Chondrocyte (in vitro differentiated cells): ENCODE results near the gene STAG2. TPM values are rescaled to one million over a fixed set of nuclear protein-coding genes. Genes with fewer than 3 reads are reported as not detected.

Experiments used
- DNase-seq: peaks from one replicate; pipeline ENCODE4 v3.0.0; 2021; ENCODE audit warnings: mixed read lengths, low spot score
- H3K27ac Mint-ChIP-seq: one replicate; pipeline ENCODE4 v1.8.0; 2021; ENCODE audit warnings: mild to moderate bottlenecking, moderate library complexity, mixed read lengths; ENCODE audit not compliant: unreplicated experiment
- H3K27me3 Mint-ChIP-seq: 2 replicates; pipeline ENCODE4 v1.8.0; 2021; ENCODE audit warnings: low read depth, mixed read lengths
- H3K36me3 Mint-ChIP-seq: 2 replicates; pipeline ENCODE4 v1.8.0; 2021; ENCODE audit warnings: low read depth, mixed read lengths
- H3K4me1 Mint-ChIP-seq: 2 replicates; pipeline ENCODE4 v1.8.0; 2021; ENCODE audit warnings: low read depth, mild to moderate bottlenecking, mixed read lengths
- H3K4me3 Mint-ChIP-seq: one replicate; pipeline ENCODE4 v1.8.0; 2021; ENCODE audit warnings: mild to moderate bottlenecking, moderate library complexity, mixed read lengths; ENCODE audit not compliant: unreplicated experiment
- H3K9me3 Mint-ChIP-seq: 2 replicates; pipeline ENCODE4 v1.8.0; 2021; ENCODE audit warnings: low read depth, mixed read lengths
- CTCF ChIP-seq: fragments of 200-600 bp; sonication (generic); IDR thresholded peaks from 2 replicates; pipeline ENCODE4 v1.5.0; 2021; ENCODE audit warnings: antibody characterized with exemption, mild to moderate bottlenecking, moderate library complexity
- total RNA-seq: library from RNA; stranded (reverse); gene quantifications from 3 replicates; pipeline ENCODE4 v1.2.1, GENCODE V29; 2021

The STAG2 gene
- total RNA-seq, 1 donor from 2014 or later = 39.4 TPM

- TF ChIP-seq CTCF = no peak
- H3K27ac Mint-ChIP-seq = peak overlapping the region; percentile 27
- no peaks in the 10 kb centered on the region for H3K36me3 Mint-ChIP-seq
- no peaks in the 10 kb centered on the region for H3K27me3 Mint-ChIP-seq
- peaks cover 25% of the 10 kb centered on the region for H3K4me1 Mint-ChIP-seq
- no peak overlapping the region for H3K4me3 Mint-ChIP-seq
- DNase-seq = no peak
- H3K9me3 Mint-ChIP-seq = no peaks in the 10 kb centered on the region
These were observed 12.4 kb downstream of the STAG2 start for GRCh38 chrX:123973921-123974320.

GRCh38 chrX:123975180-123975579, 13.7 kb downstream of the STAG2 start:
- H3K27ac Mint-ChIP-seq = peak overlapping the region; percentile 59
- H3K9me3 Mint-ChIP-seq = no peaks in the 10 kb centered on the region
- no peak for TF ChIP-seq CTCF
- no peaks in the 10 kb centered on the region for H3K36me3 Mint-ChIP-seq
- no peak overlapping the region for H3K4me3 Mint-ChIP-seq
- H3K4me1 Mint-ChIP-seq = peaks cover 26% of the 10 kb centered on the region
- no peak for DNase-seq
- H3K27me3 Mint-ChIP-seq = no peaks in the 10 kb centered on the region

GRCh38 chrX:123976706-123977316, 15.3 kb downstream of the STAG2 start:
- no peaks in the 10 kb centered on the region for H3K9me3 Mint-ChIP-seq
- no peaks in the 10 kb centered on the region for H3K36me3 Mint-ChIP-seq
- DNase-seq = no peak
- TF ChIP-seq CTCF = peak; percentile 76
- H3K4me3 Mint-ChIP-seq = no peak overlapping the region
- peaks cover 35% of the 10 kb centered on the region for H3K4me1 Mint-ChIP-seq
- H3K27me3 Mint-ChIP-seq = no peaks in the 10 kb centered on the region
- H3K27ac Mint-ChIP-seq = no peak overlapping the region

GRCh38 chrX:123983240-123983639, 21.7 kb downstream of the STAG2 start:
- Mint-ChIP-seq H3K4me3 (no peak overlapping the region), H3K27me3 (no peaks in the 10 kb centered on the region), H3K36me3 (no peaks in the 10 kb centered on the region), H3K27ac (no peak overlapping the region), H3K4me1 (peaks cover 30% of the 10 kb centered on the region), H3K9me3 (no peaks in the 10 kb centered on the region)
- DNase-seq = no peak
- TF ChIP-seq CTCF = no peak

- no peak for DNase-seq
- H3K36me3 Mint-ChIP-seq = no peaks in the 10 kb centered on the region
- no peak overlapping the region for H3K4me3 Mint-ChIP-seq
- no peaks in the 10 kb centered on the region for H3K9me3 Mint-ChIP-seq
- H3K4me1 Mint-ChIP-seq = peaks cover 36% of the 10 kb centered on the region
- no peak for TF ChIP-seq CTCF
- no peak overlapping the region for H3K27ac Mint-ChIP-seq
- no peaks in the 10 kb centered on the region for H3K27me3 Mint-ChIP-seq
These were observed 24.9 kb downstream of the STAG2 start for GRCh38 chrX:123986377-123986776.
